Loucy (cell line): ENCODE data around the gene CTRB2.

Experiments used
- H2AFZ ChIP-seq: fragments of 200-600 bp; sonication (generic); 2 replicates; pipeline ENCODE4 v1.6.0; 2016; ENCODE audit warnings: antibody characterized with exemption, mild to moderate bottlenecking, low read length, moderate library complexity
- H3F3A ChIP-seq: fragments of 200-600 bp; 2 replicates; pipeline ENCODE4 v1.6.0; 2016; ENCODE audit warnings: antibody characterized with exemption, low read depth, mild to moderate bottlenecking
- H3K27me3 ChIP-seq: fragments of 200-600 bp; sonication (generic); 2 replicates; pipeline ENCODE4 v1.6.1; 2014; ENCODE audit warnings: low read length, mild to moderate bottlenecking; ENCODE audit not compliant: insufficient read depth, poor library complexity, severe bottlenecking
- H3K36me3 ChIP-seq: fragments of 200-600 bp; sonication (generic); 2 replicates; pipeline ENCODE4 v1.6.1; 2016; ENCODE audit warnings: low read length; ENCODE audit not compliant: insufficient read depth
- H3K4me1 ChIP-seq: fragments of 200-600 bp; sonication (generic); 2 replicates; pipeline ENCODE4 v1.5.1; 2014; ENCODE audit warnings: low read length, mild to moderate bottlenecking; ENCODE audit not compliant: insufficient read depth, poor library complexity, severe bottlenecking
- H3K4me2 ChIP-seq: fragments of 200-600 bp; sonication (generic); 2 replicates; pipeline ENCODE4 v1.6.0; 2014; ENCODE audit warnings: antibody characterized with exemption, low read length, low read depth, mild to moderate bottlenecking; ENCODE audit not compliant: poor library complexity, severe bottlenecking
- H3K4me3 ChIP-seq: fragments of 200-600 bp; sonication (generic); 2 replicates; pipeline ENCODE4 v1.5.1; 2014; ENCODE audit warnings: low read length, mild to moderate bottlenecking, mixed read lengths; ENCODE audit not compliant: poor library complexity, severe bottlenecking
- H3K79me2 ChIP-seq: fragments of 200-600 bp; sonication (generic); 2 replicates; pipeline ENCODE4 v1.6.1; 2014; ENCODE audit warnings: low read length; ENCODE audit not compliant: insufficient read depth
- H3K9ac ChIP-seq: fragments of 200-600 bp; sonication (generic); 2 replicates; pipeline ENCODE4 v1.6.0; 2014; ENCODE audit warnings: mild to moderate bottlenecking, low read depth, low read length, moderate library complexity; ENCODE audit not compliant: poor library complexity, severe bottlenecking
- H3K9me2 ChIP-seq: fragments of 200-600 bp; sonication (generic); replicated peaks from 2 replicates; pipeline ENCODE4 v1.6.1; 2016; ENCODE audit warnings: low read depth, low read length, mixed read lengths
- H3K9me3 ChIP-seq: fragments of 200-600 bp; sonication (generic); 2 replicates; pipeline ENCODE4 v1.6.1; 2014; ENCODE audit warnings: mild to moderate bottlenecking, antibody characterized with exemption, low read length, low read depth; ENCODE audit not compliant: insufficient read depth
- H4K20me1 ChIP-seq: fragments of 200-600 bp; sonication (generic); 2 replicates; pipeline ENCODE4 v1.6.0; 2014; ENCODE audit warnings: antibody characterized with exemption, low read length, mild to moderate bottlenecking; ENCODE audit not compliant: insufficient read depth, poor library complexity, severe bottlenecking
- CTCF ChIP-seq: fragments of 200-600 bp; sonication (generic); conservative IDR thresholded peaks from 2 replicates; pipeline ENCODE4 v1.5.1; 2014; ENCODE audit warnings: mild to moderate bottlenecking, antibody characterized with exemption, low read length
- EZH2phosphoT487 ChIP-seq: fragments of 200-600 bp; IDR thresholded peaks from 2 replicates; pipeline ENCODE4 v1.6.1; 2018; ENCODE audit warnings: antibody characterized with exemption, mild to moderate bottlenecking, moderate library complexity, borderline replicate concordance

CTRB2 gene

GRCh38 chr16:75188832-75189477, 18.0 kb downstream of the CTRB2 start:
- Histone ChIP-seq H3K9me2 (no peaks in the 10 kb centered on the region), H3K79me2 (no peaks in the 10 kb centered on the region), H3K4me2 (no peak overlapping the region), H4K20me1 (no peaks in the 10 kb centered on the region), H3F3A (no peaks in the 10 kb centered on the region), H3K9ac (no peak overlapping the region), H3K4me3 (no peak overlapping the region), H3K9me3 (no peaks in the 10 kb centered on the region), H3K4me1 (no peaks in the 10 kb centered on the region), H2AFZ (no peak overlapping the region), H3K27me3 (no peaks in the 10 kb centered on the region), H3K36me3 (no peaks in the 10 kb centered on the region)
- TF ChIP-seq EZH2phosphoT487 (no peak), CTCF (no peak)

DNA sequence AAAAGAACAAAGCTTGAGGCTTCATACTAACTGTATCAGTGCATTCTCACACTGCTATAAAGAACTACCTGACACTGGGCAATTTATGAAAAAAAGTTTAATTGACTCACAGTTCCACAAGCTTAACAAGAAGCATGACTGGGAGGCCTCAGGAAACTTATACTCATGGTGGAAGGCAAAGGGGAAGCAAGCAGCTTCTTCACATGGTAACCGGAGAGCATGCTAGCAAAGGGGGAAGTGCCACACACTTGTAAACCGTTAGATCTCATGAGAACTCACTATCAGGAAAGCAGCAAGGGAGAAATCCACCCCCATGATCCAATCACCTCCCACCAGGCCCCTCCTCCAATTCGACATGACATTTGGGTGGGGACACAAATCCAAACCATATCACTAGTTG, 25.3 kb downstream of the CTRB2 start:
- Histone ChIP-seq H2AFZ (no peak overlapping the region), H3K79me2 (no peaks in the 10 kb centered on the region), H3K4me2 (no peak overlapping the region), H3K4me3 (no peak overlapping the region), H3F3A (no peaks in the 10 kb centered on the region), H4K20me1 (no peaks in the 10 kb centered on the region), H3K9ac (no peak overlapping the region), H3K36me3 (no peaks in the 10 kb centered on the region), H3K9me3 (no peaks in the 10 kb centered on the region; the same call in 1 of the 2 replicates), H3K27me3 (no peaks in the 10 kb centered on the region), H3K4me1 (no peaks in the 10 kb centered on the region), H3K9me2 (no peaks in the 10 kb centered on the region)
- TF ChIP-seq CTCF = no peak
- no peak for TF ChIP-seq EZH2phosphoT487

GRCh38 chr16:75179208-75179607, 27.8 kb downstream of the CTRB2 start:
- H2AFZ ChIP-seq = no peak overlapping the region
- H4K20me1 ChIP-seq = no peaks in the 10 kb centered on the region
- no peaks in the 10 kb centered on the region for H3K9me2 ChIP-seq
- no peaks in the 10 kb centered on the region for H3K4me1 ChIP-seq
- H3K9ac ChIP-seq = no peak overlapping the region
- H3K27me3 ChIP-seq = no peaks in the 10 kb centered on the region
- no peak overlapping the region for H3K4me3 ChIP-seq
- H3K9me3 ChIP-seq = peaks cover 5% of the 10 kb centered on the region; the same call in 1 of the 2 replicates
- no peaks in the 10 kb centered on the region for H3K36me3 ChIP-seq
- no peaks in the 10 kb centered on the region for H3F3A ChIP-seq
- H3K79me2 ChIP-seq = no peaks in the 10 kb centered on the region
- TF ChIP-seq EZH2phosphoT487 (no peak), CTCF (no peak)
- H3K4me2 ChIP-seq = no peak overlapping the region
